Measurements from ENCODE around the gene CSRNP3.

The CSRNP3 gene

GRCh38 chr2:165547900-165548299, 78.4 kb downstream of the CSRNP3 start:
- Histone ChIP-seq H3K4me1 (ENCODE audit: control insufficient read depth, insufficient read depth, low read length) (no peaks in the 10 kb centered on the region), H3K4me3 (ENCODE audit: low read depth, low read length) (no peak overlapping the region), H3K36me3 (ENCODE audit: control insufficient read depth in 2 of 2, insufficient read depth in 1 of 2, low read length in 2 of 2) (no peaks in the 10 kb centered on the region), H3K9me3 (ENCODE audit: control insufficient read depth, insufficient read depth, low read depth, low read length) (no peaks in the 10 kb centered on the region), H3K27ac (ENCODE audit: extremely low read depth, low read depth, low read length) (no peak overlapping the region)
- ChIA-PET POLR2A (no interaction called here), CTCF (no interaction called here)
- TF ChIP-seq ZNF510 (tag by site-specific recombination; IDR thresholded peaks at IDR 0.05; ENCODE audit: insufficient replicate concordance) (no peak), ZNF530 (tag by site-specific recombination; IDR thresholded peaks at IDR 0.05; ENCODE audit: low read depth) (no peak), GLIS1 (tag by site-specific recombination; IDR thresholded peaks at IDR 0.05) (no peak), ZNF529 (tag by site-specific recombination; IDR thresholded peaks at IDR 0.05; ENCODE audit: insufficient replicate concordance) (no peak), ZNF354C (tag by site-specific recombination; IDR thresholded peaks at IDR 0.05; ENCODE audit: borderline replicate concordance, low read depth) (no peak), ZNF274 (IDR thresholded peaks at IDR 0.05; ENCODE audit: low read length) (no peak), ZNF274 (tag by site-specific recombination; IDR thresholded peaks at IDR 0.05; ENCODE audit: borderline replicate concordance) (no peak), BCL11B (tag by site-specific recombination; IDR thresholded peaks at IDR 0.05; ENCODE audit: low read depth) (no peak), KLF7 (tag by site-specific recombination; IDR thresholded peaks at IDR 0.05; ENCODE audit: borderline replicate concordance) (no peak)

- CTCF ChIA-PET, result interaction anchor here (1.3 kb wide), 1 partner anchor 147 kb away, joined by 3 read pairs; no protein-coding TSS in a partner anchor
Observed at GRCh38 chr2:165549619-165550018, 80.1 kb downstream of the CSRNP3 start.

More at GRCh38 chr2:165549619-165550018, 80.1 kb downstream of the CSRNP3 start:
- Histone ChIP-seq H3K9me3 (ENCODE audit: control insufficient read depth, insufficient read depth, low read depth, low read length) (no peaks in the 10 kb centered on the region), H3K4me3 (ENCODE audit: low read depth, low read length) (no peak overlapping the region), H3K4me1 (ENCODE audit: control insufficient read depth, insufficient read depth, low read length) (no peaks in the 10 kb centered on the region), H3K27ac (ENCODE audit: extremely low read depth, low read depth, low read length) (no peak overlapping the region), H3K36me3 (ENCODE audit: control insufficient read depth in 2 of 2, insufficient read depth in 1 of 2, low read length in 2 of 2) (no peaks in the 10 kb centered on the region)
- TF ChIP-seq ZBTB8A (tag by site-specific recombination; IDR thresholded peaks at IDR 0.05) (no peak), ZNF585B (tag by site-specific recombination; IDR thresholded peaks at IDR 0.05) (no peak), ZXDB (tag by site-specific recombination; IDR thresholded peaks at IDR 0.05) (no peak), ZNF19 (tag by site-specific recombination; IDR thresholded peaks at IDR 0.05; ENCODE audit: low read depth) (no peak), ZNF311 (tag by site-specific recombination; IDR thresholded peaks at IDR 0.05; ENCODE audit: borderline replicate concordance) (no peak), REST (tag by site-specific recombination; IDR thresholded peaks at IDR 0.05) (no peak), ZNF266 (tag by site-specific recombination; IDR thresholded peaks at IDR 0.05; ENCODE audit: low read depth) (no peak), SALL2 (tag by site-specific recombination; IDR thresholded peaks at IDR 0.05; ENCODE audit: borderline replicate concordance) (no peak), ZNF433 (tag by site-specific recombination; IDR thresholded peaks at IDR 0.05; ENCODE audit: low read depth) (no peak), ZNF146 (tag by site-specific recombination; IDR thresholded peaks at IDR 0.05) (no peak), ZSCAN23 (tag by site-specific recombination; IDR thresholded peaks at IDR 0.05) (no peak), ZNF660 (tag by site-specific recombination; IDR thresholded peaks at IDR 0.05) (no peak), ZNF521 (tag by site-specific recombination; IDR thresholded peaks at IDR 0.05) (no peak), ZNF791 (tag by site-specific recombination; IDR thresholded peaks at IDR 0.05) (no peak)
- TF ChIP-seq, protein P1, sequence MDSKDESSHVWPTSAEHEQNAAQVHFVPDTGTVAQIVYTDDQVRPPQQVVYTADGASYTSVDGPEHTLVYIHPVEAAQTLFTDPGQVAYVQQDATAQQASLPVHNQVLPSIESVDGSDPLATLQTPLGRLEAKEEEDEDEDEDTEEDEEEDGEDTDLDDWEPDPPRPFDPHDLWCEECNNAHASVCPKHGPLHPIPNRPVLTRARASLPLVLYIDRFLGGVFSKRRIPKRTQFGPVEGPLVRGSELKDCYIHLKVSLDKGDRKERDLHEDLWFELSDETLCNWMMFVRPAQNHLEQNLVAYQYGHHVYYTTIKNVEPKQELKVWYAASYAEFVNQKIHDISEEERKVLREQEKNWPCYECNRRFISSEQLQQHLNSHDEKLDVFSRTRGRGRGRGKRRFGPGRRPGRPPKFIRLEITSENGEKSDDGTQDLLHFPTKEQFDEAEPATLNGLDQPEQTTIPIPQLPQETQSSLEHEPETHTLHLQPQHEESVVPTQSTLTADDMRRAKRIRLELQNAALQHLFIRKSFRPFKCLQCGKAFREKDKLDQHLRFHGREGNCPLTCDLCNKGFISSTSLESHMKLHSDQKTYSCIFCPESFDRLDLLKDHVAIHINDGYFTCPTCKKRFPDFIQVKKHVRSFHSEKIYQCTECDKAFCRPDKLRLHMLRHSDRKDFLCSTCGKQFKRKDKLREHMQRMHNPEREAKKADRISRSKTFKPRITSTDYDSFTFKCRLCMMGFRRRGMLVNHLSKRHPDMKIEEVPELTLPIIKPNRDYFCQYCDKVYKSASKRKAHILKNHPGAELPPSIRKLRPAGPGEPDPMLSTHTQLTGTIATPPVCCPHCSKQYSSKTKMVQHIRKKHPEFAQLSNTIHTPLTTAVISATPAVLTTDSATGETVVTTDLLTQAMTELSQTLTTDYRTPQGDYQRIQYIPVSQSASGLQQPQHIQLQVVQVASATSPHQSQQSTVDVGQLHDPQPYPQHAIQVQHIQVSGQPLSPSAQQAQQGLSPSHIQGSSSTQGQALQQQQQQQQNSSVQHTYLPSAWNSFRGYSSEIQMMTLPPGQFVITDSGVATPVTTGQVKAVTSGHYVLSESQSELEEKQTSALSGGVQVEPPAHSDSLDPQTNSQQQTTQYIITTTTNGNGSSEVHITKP (tag by site-specific recombination; IDR thresholded peaks at IDR 0.05), result no peak
- POLR2A ChIA-PET, result no interaction called here
